GM19328 (cell line): ENCODE results near the gene DNAH7.
"Not testable (repeated sequence)": the region's sequence is repeated elsewhere in the genome, so short reads cannot be mapped to it uniquely, and the experiment has no call there.

ENCODE experiments used
- ATAC-seq: cut with Tn5 transposase; IDR thresholded peaks from one replicate; pipeline ENCODE4 v1.9.1; 2021; ENCODE audit warnings: mild to moderate bottlenecking, moderate library complexity; ENCODE audit not compliant: unreplicated experiment

DNAH7 gene

DNA sequence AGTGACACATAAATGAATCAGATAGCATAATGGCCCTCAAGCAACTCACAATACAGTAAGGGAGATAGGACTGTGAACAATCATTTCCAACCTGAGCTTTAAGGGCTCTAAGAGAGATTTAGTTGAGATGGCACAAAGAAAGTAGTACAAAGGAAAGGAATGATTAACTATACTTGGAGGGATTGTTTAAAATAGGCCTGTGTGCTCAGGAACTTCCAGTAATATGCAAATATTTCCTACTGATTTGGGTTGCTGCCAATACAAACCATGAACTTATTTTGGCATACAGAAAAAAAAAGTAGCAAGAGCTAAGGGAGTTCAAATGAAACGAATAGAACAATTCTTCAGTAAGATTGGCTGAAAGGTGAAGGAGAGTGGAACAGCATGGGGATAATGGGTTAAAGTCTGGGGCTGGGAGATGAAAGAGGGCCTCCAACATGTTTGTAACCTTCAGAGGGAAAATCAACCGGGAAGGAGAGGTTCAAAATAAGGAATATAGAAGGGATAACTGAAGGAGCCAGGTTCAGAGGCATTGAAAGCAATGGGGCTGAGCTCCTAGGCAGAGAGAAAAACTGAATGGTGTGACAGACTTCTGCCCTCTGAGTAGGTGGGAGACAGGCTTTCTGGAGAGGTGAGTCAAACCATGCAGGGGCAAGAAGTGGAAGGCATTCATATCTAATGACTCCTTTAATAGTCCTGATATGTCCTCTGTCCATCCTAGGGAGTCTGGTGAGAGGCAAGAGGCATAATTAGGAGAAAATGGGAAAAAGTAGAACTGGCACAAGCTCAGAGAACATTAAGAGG is 83.5 kb downstream of the DNAH7 start:
- ATAC-seq, result no peak

- ATAC-seq, result no peak
These were observed 101.3 kb downstream of the DNAH7 start for GRCh38 chr2:195967336-195967735.

GRCh38 chr2:195961873-195962272 is 106.8 kb downstream of the DNAH7 start:
- peak; percentile 81 for ATAC-seq

GRCh38 chr2:195959341-195959740 is 109.3 kb downstream of the DNAH7 start:
- ATAC-seq, result no peak

DNA sequence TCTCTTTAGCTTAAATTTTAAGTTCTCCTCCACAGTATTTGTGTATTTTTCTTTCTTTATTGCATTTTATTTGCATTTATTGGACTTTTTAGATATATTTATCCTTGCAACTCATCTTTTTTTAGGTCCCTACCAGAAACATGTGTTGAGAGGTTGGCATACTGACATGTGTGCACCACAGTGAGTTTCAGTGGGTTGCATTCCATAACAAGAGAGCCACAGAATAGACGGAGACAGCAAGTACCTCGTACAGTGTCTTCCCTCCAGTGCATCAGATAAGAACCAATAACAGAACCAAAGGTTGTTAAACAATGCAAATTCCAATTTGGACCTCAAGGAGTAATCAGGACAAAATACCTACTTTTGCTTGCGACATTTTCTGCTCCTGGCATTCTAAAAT is 111.9 kb downstream of the DNAH7 start:
- no peak for ATAC-seq

GRCh38 chr2:195945056-195945455 is 123.6 kb downstream of the DNAH7 start:
- no peak for ATAC-seq

DNA sequence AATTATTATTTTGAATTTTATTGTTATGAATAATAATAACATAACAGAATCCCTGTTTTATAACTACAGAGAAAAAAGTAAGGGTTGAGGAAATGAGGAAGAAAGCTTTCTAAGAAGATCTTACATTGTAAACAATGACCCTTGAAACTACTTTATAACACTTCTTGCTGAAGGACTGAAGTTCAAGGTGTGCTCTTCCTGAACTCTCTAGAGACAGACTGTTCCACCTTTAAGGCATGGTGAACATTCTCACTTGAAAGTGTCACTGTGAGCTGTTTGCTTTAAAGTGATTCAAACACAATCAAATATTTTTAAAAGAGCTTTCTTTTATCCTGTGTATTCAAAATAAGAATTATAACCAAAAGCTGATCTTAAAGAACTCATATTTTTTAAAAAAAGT is 131.5 kb downstream of the DNAH7 start:
- no peak for ATAC-seq

- no peak for ATAC-seq
These were observed 134.2 kb downstream of the DNAH7 start for GRCh38 chr2:195934484-195934883.

GRCh38 chr2:195929531-195929930 is 139.1 kb downstream of the DNAH7 start:
- ATAC-seq, result no peak

DNA sequence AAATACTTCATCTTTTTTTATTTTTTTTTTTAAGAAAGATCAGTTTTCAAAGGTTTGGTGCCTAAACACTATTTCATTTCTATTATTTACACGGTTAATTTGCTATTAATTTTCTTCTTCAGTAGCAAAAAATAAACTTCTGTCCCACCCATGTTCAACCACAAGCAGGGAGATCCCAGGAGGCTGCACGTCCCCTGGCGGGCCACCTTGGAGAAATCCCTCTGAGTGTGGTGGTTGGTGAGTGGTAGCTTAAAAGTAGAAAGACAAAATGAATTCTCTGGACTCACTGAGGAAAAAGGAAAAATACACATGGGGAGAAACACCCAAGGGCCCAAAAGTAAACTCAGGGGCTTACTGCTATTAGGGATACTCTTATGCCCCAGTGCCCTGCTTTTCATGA is 143.5 kb downstream of the DNAH7 start:
- ATAC-seq, result no peak

GRCh38 chr2:195923889-195924288 is 144.7 kb downstream of the DNAH7 start:
- no peak for ATAC-seq

- ATAC-seq, result not testable (repeated sequence)
These were observed 151.5 kb downstream of the DNAH7 start for GRCh38 chr2:195917021-195917600.

DNA sequence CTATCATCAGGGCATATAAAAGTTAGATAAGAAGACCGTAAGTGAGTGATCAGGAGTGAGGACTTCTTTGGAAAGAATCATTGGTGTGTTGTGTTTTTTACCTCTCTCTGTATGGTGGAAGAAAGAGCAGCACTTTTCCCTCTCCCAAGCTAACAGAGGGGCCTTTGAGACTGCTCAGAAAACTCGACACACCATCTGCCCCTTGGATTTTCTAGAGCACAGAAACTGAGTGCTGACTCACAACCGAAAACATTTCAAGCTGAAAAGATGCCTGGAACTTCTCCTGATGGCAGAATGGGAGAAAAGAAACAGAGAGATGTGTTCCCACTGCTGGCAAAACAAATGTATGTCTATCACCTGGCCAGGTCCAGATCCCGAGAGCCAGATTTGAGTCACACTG is 156.6 kb downstream of the DNAH7 start:
- ATAC-seq, result no peak

- no peak for ATAC-seq
These were observed 158.1 kb downstream of the DNAH7 start for GRCh38 chr2:195910570-195910969.

- ATAC-seq, result no peak
These were observed 158.7 kb downstream of the DNAH7 start for GRCh38 chr2:195909926-195910325.

DNA sequence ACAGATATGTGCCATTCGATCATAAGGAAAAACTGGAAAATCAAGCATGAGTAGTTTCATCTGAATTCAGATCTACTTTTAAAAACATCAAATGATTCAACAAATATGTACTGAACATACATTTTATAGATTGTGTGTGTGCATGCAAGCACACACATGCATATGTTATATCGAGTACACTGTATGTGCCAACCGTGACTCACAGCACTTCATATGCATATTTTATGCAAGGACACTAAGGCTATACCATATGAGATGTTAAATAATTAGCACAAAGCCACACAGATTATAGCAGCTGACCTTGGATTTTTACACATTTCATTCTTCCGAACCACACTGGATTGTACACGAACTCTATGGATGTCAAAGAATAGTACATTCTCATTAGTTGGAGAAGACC is 161.2 kb downstream of the DNAH7 start:
- ATAC-seq, result no peak

DNA sequence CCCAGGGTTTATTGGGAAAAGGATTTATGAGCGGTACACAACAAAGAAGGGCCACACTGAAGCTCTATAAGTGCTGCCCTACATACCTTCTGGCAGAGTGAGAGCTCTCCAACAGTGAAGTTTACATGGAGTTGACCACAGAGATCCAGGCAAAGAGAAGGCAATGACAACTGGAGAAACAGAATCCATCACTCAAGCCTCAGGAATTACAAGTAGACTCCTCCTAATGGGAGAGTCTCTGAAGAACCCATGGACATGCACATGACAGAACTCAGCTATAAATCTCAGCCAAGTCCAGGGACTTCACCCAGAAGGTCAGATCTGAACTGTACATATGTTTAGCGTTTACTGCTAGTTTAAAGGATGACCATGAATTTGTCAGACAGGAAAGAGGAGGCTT is 164.7 kb downstream of the DNAH7 start:
- ATAC-seq, result no peak

DNA sequence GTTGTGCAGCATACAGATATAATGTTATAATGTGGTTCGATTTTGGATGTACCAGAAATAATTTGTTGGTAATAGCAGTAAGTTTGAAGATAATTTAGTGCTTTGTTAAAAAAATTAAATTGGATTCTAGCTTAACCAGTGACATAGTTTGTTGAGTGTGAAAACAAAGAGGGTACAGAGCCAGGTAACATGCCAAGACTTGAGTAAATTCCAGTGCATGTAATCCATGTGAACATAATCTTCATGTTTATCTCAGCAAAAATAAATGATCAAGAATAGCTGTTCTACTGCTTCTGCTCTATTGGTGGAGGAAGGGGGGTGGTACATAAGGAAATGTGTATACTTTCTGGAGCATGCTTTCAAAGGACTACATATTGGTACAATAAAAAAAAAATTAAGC is 165.8 kb downstream of the DNAH7 start:
- ATAC-seq, result no peak

DNA sequence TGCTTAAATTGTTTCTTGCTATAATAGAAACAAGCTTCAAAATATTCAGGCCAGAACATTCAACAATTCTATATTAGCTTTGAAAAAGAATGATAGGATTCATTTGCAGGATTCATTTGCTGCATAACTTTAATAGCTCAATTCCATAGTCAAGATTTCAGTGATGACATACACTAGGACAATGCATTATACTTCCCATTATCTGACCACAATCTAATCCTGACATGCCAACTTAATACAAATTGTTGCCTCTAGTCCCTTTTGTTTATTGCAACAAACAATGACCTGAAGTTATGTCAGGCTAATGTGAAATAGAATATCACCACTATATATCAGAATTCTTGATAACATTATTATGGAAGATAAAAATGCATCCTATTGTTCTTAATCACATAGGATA is 169.4 kb downstream of the DNAH7 start:
- no peak for ATAC-seq

DNA sequence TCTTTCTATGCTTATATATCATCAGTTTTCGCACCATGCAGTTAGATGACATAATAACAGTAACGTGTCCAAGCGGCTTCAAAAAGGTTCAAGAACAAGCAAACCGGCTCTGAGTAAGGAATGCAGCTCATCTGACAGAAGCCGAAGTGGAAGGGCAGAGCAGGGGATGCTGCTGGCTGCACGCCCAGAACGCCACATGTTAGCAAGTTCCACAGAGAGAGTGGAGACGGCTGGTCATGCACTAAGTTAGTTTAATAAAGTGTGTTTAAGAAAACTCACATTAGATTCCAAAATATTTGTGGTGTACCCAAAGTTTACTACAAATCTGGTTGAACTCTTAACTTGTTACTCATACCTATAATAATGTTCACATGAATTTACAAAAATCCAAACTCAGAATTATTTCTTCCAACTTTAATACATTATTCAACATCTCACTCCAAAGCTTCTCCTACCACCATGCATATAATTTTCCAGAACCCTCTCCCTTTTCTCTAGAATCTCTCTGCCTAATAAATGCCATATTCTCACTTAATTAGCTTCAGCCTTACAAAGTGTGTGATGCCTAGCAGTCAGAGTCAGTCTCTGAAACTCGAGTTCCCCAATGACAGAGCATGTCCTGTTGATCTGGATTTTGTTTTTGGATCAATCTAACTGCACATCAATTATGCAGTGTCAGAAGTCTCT is 170.0 kb downstream of the DNAH7 start:
- ATAC-seq, result no peak

GRCh38 chr2:195891081-195891480 is 177.6 kb downstream of the DNAH7 start:
- no peak for ATAC-seq

GRCh38 chr2:195879153-195879552 is 189.5 kb downstream of the DNAH7 start:
- no peak for ATAC-seq
